GM04503 (cell line): Measurements from ENCODE around the gene EVA1C.
"Not testable (repeated sequence)": the region's sequence is repeated elsewhere in the genome, so short reads cannot be mapped to it uniquely, and the experiment has no call there.

Source experiments
- DNase-seq: peaks from one replicate; pipeline ENCODE4 v3.0.0-alpha.2; 2012; ENCODE audit warnings: low read depth

EVA1C gene

DNA sequence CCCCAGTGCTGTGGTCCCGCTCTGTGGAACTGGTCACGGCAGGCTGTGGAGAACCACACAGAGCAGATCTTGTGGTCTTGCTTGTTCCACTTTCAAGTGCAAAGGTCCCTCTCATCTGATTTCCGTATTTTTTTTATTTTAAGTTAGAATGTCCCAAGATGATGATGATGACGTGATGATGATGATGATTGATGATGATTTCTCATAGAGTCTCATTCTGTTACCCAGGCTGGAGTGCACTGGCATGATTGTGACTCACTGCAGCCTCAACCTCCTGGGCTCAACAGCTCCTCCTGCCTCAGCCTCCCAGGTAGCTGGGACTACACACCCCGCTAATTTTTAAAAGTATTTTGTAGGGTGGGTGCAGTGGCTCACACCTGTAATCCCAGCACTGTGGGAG is 12.2 kb downstream of the EVA1C start:
- DNase-seq, result no peak

DNA sequence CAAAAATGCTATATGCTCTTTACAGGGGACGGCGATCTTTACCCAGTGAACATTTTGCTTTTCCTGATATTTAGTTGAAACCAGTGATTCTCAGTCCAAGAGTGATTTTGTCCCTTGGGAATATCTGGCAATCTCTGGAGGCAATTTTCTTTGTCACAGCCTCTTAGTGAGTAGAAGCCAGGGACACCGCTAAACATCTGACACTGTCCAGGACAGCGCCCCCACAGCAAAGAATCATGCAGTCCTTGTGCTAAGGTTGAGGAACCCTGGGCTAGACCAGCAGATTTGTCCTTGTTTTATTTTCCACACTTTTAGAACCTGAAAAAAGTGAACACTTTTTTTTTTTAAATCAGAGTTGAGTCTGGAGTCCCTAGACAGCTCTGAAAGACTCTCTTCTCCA is 13.1 kb downstream of the EVA1C start:
- no peak for DNase-seq

DNA sequence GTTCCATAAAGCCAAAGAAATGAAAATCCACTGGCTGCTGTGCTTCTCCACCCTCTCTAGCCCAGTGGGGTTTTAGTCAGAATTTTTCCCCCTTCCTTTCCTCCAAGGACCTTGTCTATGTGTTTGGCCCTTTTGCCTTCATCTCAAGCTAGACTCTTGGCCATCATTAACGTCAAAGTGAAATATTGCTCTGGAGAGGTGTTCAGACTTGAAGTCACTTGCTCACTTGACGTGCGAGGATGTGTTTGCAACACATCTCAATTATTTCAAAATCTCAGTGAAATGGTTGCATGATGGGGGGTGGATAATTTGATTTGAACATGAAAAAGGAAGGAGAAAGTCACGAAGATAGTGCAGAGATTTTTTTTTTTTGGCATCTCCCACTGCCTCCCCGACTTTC is 13.6 kb downstream of the EVA1C start:
- no peak for DNase-seq

DNA sequence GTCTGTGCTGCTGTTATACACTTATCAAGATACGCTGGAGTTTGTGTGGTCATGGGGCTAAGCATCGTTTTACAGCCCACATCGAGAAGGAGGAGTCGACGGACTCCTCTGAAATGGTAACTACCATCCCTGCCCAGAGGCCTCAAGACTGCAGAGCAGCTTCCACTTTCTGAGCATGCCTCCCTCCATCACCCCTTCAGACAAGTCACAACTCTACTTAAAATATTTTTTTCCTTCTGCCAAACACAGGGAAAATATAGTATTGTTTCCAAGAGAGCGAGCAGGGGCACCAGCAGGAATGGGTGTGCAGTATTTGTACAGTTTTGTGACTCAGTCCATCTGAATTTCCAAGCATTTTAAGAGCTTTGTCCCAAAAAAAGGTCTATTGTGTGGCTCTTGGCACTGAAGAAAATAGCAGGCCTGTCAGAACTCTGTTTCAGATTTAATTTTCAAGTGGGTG is 14.1 kb downstream of the EVA1C start:
- no peak for DNase-seq

DNA sequence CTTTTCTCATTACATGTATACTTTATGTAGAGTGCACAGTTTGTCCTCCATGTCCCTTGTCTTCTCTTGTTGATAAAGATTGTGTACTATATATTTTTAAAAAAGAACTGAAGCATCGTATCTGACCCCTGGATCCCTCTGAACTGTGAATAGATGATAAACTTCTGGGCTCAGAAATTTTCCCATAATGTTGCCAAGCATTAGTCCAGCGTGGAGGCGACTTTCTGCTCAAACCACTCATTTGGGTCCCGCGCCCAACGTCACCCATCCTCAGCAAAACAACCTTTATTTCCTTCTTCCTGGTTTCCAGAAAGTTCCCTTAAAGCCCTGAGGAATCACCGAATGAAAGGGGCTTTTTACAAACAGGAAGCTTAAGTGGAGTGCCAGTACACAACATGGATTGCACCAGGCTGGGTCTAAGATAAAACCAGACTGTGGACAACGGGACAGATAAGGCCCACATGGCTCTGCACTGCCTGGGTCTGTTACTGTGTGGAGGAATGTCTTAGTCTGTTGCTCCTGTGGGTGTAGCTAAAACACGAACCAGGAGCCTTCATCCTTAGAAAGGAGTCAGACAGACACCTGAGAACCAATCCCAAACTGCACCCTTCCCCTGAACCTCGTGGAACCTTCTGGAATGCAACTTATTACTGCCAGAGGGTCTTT is 15.6 kb downstream of the EVA1C start:
- no peak for DNase-seq

DNA sequence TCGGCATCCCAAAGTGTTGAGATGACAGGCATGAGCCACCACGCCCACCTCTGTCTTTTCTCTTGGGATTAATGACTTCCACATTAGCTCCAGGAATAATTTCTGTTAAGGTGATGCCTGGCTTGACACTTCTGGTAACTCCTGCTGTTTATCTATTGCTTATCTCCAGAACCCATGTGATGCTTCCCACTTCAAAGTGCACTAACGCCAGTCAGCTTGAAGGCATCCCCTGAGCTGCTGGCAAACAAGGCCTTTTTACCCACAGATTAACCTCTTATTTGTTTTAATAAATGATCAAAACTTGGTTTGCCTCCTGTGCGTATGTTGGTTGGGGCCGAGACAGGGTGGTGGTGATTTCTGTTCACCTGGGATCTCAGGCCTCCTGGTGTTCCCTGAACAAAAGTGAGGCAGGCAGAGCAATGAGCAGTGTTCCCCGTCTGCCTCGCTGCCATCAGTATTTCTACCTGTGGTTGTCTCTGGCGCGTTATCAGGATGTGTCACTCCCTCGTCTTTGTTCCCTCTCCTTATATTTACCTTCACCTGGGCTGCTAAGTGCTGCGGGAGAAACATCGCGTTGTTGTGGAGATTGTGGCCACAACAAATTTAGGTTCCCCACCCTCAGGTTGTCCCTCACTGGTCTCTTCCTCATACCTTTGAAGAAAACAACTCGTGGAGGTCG is 20.6 kb downstream of the EVA1C start:
- DNase-seq, result not testable (repeated sequence)

DNA sequence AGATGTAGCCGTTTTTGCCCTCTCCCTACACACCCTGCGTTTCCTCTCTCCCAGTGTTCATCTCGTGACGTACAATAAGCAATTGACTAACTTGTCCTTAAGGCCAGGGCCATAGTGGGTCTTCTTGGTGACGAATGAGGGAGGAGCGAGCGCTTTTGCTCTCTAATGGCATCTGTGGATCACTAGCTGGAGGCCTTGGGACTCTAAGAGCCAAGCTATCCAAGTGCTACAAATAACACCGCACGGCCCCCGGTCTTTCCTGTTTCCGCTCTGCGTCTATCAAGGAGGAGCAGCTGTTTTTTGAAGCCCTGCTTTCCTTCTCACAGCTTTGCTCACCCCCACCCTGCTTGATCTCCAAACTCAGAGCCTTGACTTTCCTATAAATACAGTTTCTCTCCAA is 25.2 kb downstream of the EVA1C start:
- no peak for DNase-seq

DNA sequence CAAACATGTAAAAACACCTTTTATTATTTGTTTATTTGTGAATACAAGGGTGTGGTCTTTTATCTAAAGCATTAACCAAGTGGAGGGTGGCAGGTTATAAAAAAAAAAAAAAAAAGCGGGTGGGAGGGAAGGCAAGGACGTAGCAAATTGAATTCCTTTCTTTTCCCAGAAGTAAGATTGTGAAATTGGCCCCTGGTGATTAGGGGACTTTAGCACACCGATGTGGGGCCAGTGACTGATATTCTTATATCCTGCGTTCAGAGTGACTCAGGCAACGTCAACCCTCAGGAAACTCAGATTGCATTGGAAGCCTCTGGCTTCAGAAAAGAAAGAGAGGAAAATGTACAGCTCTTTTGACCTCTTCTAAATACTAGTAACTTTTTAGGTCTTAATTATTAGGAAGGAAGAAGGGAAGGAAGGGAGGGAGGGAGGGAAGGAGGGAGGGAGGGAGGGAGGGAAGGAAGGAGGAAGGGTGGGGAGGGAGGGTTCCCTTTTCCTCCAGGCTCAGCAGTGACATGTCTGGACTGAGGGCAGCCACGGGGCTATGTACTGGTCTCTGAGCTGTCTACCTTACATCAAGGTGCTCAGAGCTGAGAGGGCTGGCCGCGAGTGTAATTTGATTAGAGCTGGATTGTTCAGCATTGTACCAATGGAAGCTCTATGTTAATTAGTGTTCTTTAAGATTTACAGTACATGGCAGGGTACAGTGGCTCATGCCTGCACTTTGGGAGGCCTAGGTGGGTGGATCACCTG is 30.2 kb downstream of the EVA1C start:
- no peak for DNase-seq

DNA sequence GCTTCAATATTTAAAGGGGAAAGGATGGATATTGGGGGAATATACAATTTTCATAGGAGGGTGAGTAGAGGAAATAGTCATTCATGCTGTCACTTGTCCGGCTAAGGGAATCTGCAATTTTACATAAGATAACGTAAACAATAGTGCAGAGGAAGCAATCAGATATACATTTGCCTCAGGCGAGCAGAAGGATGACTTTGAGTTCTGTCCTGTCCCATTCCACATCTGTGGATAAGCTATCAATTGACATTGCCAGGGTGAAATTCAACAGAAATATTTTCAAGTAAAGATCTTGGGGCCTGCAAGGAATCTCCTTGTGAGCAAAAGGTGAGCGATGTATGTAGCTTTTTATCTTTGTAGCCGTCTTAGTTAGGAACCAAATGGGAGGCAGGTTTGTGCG is 32.6 kb downstream of the EVA1C start:
- no peak for DNase-seq

DNA sequence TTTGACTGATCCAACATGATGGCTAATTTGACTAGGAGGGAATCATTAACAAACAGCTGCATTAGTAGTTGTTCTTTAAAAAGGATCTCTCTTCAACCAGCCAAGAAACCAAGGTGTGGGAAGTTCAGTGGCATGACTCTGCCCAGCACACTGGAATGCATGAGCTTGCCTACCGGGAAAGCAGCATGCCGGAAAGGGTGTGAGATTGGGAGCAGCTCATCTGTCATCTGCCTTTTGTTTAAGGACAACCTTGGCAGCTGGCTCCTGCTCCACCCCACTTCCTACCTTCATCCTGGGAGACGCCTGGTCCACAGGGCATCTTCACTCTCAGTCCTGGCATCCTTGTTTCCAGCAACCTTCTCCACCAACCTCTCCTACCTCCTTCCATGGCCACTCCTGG is 33.9 kb downstream of the EVA1C start:
- DNase-seq, result not testable (repeated sequence)

DNA sequence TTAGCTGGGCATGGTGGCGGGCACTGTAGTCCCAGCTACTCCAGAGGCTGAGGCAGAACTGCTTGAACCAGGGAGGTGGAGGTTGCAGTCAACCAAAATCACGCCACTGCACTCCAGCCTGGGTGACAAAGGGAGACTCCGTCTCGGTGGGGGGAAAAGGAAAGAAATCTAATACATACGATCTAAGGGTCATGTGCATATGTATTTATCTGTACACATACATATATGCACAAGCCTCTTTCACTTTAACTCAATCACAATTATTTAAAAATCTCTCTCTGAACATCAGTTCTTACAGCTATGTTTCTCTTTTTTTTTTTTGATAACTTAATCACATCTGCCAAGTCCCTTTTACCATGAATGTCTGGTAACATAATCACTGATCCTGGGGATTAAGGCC is 34.7 kb downstream of the EVA1C start:
- no peak for DNase-seq

DNA sequence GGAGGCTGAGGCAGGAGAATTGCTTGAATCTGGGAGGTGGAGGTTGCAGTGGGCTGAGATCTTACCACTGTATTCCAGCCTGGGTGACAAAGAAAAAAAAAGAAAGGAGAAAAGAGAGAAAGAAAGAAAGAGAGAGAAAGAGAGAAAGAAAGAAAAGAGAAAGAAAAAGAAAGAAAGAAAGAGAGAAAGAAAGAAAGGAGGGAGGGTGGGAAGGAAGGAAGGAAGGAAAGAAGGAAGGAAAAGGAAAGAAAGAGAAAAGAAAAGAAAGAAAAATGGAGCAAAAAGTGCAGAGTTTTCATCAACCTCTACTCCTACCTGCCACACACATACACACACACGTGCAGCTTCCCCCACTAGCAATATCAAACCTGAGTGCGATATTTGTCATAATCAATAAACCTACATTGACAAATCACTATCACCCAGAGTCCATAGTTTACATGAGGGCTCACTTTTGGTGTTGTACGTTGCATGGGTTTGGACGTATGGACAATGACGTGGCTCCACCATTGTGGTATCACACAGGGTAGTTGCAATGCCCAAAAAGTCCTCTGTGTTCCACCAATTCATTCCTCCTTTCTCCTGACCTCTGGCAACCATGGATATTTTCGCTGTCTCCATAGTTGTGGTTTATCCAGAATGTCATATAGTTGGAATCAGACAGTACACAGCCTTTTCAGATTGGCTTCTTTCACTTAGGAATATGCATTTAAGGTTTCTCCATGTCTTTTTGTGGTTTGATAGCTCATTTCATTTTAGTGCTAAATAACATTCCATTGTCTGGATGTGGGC is 36.5 kb downstream of the EVA1C start:
- DNase-seq, result peak; percentile 64

DNA sequence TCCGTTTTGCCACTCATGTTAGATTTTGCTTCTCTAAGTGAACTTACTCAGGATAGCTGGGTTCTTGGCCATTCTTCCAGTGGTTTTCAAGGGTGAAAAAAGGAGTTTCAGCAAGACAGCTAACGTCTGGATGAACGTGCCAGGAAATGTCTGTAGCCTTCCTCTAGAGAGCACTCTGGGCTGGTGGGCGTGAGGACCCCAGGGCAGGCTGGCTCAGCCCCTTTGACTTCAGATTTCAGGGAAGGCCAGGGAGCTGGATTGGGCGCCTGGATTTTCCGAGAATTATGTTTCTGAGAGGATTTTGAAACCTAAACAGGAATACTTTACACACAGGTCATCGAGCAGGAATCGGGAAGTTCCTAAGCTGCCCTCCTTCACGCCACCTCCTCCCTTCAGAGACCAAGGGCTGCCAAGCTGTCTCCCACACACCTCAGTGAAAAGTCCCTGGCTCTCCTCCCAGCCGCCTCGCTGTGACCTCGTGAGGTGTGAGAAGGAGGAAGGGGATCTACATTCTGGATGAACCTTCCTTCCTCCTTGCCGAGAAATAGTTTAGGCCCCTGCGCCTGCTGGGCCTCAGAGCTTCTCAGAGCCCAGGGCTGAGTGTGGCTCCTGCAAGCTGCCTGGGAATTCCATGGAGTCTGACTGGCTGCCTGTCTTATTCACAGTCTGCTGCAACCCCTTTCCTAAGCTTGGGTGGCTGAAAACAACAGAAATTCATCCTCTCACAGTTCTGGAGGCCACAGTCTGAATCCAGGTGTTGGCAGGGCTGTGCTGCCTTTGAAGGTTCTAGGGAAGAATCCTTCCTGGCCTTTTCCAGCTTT is 38.6 kb downstream of the EVA1C start:
- not testable (repeated sequence) for DNase-seq

DNA sequence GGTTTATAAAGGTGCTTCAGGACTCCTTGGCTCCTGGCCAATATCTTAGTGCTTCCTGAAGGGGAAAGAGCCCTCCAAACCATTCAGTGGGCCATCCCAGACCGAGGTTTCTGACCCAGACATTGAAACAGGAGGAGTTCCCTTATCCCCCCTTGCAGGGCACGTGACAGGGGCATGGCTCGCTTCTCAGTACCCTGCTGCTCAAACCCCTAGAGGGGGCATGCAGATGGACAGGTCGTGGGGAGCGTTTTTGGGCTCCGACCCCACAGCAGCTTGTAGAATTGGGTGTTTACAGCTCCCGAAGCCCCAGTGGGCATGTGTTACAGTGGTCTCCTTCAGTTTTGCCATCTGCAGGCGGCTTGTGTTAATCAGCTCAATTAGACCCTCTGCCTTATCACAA is 39.7 kb downstream of the EVA1C start:
- not testable (repeated sequence) for DNase-seq

DNA sequence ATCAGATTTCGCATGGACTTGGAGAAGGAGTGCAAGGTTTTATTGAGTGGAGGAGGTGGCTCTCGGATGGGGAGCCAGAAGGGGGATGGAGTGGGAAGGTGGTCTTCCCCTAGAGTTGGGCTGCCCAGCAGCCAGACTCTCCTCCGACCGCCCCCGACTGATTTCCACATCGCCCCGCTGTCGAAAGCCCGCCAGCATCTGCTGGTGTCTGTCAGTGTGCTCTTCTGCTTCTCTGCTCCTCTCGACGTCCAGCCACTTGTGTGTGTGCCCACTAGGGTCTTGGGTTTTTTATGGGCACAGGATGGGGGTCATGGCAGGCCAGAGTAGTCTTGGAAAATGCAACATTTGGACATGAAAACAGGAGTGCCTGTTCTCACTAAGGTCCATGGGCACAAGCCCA is 40.1 kb downstream of the EVA1C start:
- no peak for DNase-seq

DNA sequence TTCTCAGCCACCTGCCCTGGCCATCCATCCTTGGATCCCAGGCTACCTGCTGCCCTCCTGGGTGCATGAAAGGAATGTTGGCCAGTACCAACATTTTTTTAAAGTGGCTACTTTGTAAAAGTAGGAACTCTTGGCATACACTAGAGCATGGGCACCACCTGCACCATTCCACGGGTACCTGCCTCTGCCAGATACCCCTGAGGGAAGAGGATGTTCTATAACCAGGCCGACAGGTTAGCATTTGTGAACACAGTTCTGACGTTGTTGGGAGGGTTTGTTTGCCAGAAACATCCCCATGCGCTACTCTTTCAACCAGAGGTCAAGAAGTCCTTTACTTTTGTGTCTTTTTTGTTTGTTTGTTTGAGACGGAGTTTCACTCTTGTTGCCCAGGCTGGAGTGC is 43.0 kb downstream of the EVA1C start:
- no peak for DNase-seq

DNA sequence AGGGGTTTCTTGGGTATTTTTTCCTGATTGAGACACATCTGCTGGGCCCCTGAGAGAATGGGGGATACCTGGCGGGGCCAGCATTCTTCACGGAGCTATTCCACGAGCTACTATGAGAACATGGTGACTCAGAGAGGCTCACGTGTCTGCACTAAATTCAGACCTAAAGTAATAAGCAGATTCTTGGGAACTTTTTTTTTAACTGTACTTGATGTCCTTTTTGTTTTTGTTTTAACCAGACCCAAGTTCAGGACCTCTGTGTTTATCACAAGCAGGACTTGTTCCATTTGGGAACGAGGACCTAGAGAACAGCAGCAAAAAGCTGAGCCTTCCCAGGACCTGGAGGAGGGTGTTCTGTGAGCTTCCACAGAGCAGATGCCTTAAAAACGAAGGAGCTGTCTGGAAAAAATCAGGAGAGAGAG is 44.0 kb downstream of the EVA1C start:
- peak; percentile 47 for DNase-seq

DNA sequence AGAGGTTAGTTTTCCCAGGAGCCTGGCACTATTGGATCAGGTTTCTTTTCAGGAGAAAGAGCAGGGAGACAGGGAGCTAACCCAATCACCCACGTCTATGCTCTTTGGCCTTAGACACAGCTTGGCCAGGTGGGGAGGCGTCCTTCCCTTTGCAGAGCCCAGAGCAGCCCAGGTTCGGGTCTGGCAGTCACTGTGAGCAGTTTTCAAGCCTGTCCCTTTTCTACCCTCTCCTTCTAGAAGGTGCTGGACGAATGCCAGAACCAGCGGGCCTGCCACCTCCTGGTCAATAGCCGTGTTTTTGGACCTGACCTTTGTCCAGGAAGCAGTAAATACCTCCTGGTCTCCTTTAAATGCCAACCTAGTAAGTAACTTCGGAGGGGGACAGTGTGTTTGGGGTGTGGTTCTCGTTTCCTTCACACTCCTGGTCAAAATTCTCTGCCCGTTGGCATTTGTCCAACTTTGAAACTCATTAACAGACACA is 44.9 kb downstream of the EVA1C start:
- no peak for DNase-seq

DNA sequence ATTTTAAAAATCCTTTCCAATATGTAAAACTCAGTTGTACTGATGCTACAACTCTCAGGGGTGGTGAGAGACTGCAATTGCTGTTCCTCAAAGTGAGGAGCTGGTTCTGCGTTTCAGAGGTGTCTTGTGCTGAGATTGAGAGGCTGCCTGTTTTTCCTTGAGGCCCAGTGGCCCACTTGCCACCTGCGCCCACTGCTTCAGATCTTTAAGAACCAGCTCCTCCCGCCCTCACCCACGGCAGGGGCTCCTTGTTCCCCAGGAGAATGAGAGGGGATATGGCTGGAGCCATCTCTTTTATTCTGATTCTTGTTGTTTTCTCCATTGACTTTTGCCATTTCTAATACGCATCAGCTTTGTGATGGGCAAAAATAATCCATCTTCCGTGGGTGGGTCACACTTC is 45.5 kb downstream of the EVA1C start:
- no peak for DNase-seq

DNA sequence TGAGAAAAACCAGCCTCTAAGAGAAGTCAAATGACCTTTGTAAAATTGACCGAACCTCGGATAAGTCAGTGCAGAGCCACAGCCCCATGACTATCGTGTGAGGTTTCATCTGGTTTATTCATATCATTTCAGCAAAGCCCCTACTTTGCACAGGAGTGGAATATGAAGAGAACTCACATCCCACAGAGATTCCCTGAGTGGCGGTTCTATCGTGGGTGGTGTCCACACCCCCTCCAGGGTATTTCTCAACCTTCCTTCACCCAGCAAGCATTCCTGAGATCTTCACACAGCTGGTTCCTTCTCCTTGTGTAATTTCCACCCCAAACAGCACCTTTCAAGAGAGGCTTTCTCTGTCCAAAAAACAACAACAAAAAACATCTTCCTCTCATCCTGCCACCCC is 47.5 kb downstream of the EVA1C start:
- DNase-seq, result no peak

DNA sequence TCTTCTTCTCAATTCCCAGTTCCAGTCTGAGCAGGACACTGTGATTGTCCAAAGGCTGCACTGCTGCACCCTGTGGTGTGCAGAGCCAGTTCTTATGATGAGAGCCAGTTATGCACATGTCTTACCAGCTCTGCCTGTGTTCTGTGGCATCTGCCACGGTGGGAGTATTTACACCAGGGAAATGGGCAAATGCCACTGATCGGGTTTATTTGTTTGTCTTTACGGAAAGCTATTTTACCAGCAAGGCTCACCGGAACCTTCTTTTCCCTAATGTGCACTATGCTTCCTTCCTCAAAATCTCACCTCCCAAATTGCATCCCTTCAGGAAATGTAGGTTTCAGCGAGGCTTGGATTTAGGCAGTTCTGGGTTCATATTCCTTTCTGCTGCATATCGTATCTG is 49.0 kb downstream of the EVA1C start:
- DNase-seq, result no peak
